HL-60/S4 treated with retinoic acid at 250 ng/mL for 4 days and 3 days (cell line): ENCODE measurements around the gene IER5L.

ENCODE experiments used
- in situ Hi-C: fragments of 300-500 bp; cut with MboI; formaldehyde crosslinking; loops from 2 replicates; pipeline ENCODE4 v1.7.0; 2022; ENCODE audit warnings: low sequenced_read_pairs

IER5L gene

DNA sequence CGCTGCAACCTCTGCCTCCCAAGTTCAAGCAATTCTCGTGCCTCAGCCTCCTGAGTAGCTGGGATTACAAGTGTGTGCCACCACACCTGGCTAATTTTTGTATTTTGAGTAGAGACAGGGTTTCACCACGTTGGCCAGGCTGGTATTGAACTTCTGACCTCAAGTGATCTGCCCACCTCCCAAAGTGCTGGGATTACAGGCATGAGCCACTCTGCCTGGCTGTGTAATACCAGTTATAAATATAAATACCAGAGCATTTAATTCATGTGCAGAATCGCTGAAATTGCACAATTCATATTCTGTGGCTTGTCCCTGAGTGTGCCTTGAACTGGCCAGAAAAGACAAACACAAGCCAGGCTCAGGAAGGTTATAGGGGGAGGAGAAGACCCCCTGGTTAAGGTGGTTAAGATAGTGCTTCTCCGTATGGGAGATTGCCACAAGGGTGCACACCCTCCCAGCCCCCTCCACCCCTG lies 14.8 kb downstream of the IER5L start:
- in situ Hi-C loops, result loop anchor here (10.0 kb wide), 1 partner anchor 442 kb away; no protein-coding TSS in a partner anchor

DNA sequence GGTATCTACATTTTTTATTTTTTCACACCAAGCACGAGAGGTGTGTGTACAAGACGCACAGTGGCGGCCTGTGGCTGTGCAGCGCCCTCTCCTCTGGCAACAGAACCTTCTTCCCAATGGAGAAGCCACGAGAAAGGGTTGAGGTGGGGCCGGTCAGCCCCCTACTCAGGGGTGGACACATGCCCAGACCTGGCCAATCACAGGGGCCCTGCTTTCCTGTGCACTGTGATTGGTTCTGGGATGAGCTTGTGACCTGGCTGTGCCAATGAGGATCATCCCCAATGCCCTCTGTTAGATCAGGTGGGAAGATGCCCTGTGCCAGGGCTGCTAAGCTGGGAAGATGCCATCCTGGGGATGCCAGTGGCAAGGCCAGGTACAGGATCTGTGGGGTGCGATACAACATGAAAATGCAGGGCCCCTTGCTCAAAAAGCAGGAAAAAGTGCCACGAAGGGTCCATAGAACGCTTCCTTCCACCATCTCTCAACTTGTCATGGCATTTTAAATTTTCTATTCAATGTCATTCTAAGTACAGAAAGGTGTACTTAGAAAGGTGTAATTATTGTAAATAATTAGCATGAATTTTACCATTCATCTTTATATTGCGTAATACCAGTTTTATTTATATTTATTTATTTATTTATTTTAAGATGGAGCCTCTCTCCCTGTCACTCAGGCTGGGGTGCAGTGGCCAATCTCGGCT lies 15.4 kb downstream of the IER5L start:
- in situ Hi-C loops, result loop anchor here (10.0 kb wide), 1 partner anchor 442 kb away; no protein-coding TSS in a partner anchor

DNA sequence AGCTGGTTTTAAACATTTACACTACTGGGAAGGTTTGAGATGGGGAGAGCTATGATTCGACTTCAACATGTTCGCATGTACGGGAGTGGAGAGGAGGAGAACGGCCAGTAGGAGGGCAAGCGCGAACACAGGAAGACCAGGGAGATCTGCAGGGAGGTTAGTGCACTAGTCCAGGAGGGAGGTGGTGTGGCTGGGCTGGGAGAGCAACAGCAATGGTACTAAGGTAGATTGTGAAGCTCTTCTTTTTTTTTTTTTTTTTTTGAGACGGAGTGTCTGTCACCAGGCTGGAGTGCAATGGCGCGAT lies 16.6 kb downstream of the IER5L start:
- in situ Hi-C loops, result loop anchor here (10.0 kb wide), 1 partner anchor 443 kb away; no protein-coding TSS in a partner anchor

- in situ Hi-C loops, result loop anchor here (10.0 kb wide), 1 partner anchor 444 kb away; no protein-coding TSS in a partner anchor
These were observed 17.1 kb downstream of the IER5L start for GRCh38 chr9:129160712-129161533.

DNA sequence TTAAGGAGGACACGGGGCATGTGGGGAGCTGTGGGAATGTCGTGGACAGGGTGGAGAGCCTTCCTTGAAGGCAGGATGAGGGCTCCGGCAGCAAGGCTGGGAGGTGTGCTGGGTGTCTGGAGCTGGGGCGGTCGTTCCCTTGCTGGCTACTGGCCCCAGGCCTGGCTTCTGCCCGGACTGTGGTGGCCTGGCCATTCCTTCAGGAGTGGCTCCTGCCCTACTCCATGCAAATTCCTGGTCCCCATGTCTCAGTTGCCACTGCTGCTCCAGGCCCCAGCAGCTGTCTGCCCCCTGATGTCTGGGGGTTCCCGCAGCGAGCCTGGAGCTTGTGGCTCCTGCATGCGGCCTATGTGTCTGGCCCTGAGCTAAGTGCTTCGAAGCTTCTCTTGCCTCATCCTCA lies 21.9 kb downstream of the IER5L start:
- in situ Hi-C loops, result no loop called here

DNA sequence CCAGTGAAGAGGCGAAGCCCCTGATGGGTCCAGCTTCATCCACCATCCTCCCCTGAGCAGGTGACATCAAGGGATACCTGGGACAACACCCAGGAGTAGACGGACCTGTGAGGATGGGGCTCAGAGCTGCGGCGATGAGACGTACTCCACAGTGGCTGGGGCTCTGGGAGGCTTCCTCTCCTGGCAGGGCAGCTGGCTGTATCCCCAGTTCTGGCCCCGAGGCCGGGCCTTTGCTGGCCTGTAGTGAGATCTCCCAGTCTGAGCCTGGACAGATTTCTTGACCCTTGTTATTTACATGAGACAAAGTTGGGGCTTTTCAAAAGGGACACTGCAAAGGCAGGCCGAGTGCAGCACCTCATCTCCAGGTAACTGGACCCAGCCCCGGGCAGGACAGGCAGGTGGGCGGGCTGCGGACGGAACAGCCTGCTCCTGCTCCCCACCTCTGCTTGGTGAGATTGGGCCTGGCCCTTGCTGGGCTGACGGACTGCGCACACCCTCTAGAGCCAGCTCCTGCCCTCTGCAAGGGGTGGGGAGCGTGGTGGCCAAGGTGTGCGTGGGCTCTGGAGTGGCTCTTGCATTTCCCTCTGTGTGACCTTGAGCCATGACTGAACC lies 23.1 kb downstream of the IER5L start:
- in situ Hi-C loops, result no loop called here

GRCh38 chr9:129151469-129151868 lies 26.6 kb downstream of the IER5L start:
- in situ Hi-C loops, result no loop called here

DNA sequence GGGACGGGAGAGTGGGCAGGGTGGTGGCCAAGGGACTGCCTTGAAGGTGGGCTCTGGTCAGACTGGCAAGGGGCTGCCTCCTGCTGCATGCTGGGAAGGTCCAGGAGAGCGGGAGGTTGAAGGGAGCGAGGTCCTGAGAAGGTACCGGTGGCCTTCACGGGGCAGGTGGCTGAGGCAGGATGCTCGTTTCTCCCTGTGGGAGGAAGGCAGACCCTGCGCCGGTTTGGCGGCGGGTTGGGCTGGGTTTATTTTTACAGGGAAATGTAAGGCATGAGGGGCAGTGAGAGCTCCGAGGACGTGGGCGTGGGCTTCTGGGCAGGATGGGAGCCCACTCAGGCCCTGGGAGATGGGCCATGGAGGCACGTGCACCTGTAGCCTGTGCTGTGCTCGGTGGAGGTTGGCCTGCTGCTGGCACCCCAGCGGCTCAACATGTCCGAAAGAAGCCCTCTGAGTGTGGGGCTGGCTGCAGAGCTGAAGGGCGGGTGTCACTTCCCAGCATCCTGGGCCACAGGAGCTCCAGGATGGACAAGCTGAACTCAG lies 27.3 kb downstream of the IER5L start:
- in situ Hi-C loops, result no loop called here

GRCh38 chr9:129150122-129150521 lies 27.9 kb downstream of the IER5L start:
- in situ Hi-C loops, result no loop called here

DNA sequence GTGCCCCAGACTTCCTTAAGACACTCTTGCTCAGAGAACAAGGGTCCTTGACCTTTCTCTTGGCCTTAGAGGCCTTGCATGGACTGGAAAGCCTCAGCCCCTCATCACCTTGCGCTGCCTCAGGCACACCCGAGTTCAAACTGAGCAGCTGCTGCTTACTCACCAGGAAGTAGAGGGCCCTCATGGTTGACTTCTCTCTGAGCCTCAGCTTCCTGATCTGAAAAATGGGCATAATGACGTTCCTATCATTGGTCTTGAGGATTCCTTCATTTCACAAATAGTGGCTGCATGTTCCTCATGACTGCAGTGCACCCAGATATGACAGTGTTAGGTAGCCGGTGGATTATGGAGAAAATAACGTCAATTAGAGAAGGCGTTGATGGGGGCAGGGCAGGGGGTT lies 28.6 kb downstream of the IER5L start:
- in situ Hi-C loops, result loop anchor here (25.0 kb wide), 1 partner anchor 638 kb away; no protein-coding TSS in a partner anchor

DNA sequence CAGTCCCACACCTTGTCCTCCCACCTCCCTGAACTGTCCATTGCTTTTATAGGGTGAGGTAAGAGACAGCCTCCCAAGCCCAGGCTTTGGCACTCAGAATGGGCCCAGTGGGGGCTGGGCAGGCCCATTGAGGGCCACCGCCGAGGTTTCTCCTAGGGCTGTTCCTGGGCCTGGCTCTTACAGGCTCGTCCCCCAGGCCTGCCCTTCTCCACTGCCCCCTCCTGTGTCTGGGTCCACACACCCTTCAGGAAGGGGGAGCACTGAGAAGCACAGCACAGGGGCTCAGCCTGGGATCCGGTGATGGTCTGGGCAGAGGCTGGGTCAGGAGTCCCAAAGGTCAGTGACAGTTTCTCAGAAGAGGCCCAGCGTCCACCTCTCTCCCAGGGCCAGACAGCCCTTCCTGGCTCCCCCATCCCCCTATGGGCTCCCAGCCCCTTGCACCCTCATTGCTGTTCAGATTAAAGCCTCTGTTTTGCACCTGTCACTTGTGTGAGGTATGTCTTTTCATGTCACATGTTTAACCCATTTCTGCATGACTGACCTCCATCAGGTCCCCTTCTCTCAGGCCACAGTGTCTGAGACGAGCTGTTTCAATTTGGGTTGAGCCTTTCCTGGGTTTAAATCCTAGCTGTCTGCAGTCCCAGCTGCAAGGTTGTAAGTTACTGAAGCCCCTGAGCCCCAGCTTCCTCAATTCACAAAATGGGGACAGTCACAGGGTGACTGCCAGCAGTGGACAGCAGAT lies 29.4 kb downstream of the IER5L start:
- in situ Hi-C loops, result loop anchor here (25.0 kb wide), 1 partner anchor 639 kb away; no protein-coding TSS in a partner anchor

GRCh38 chr9:129146441-129146941 lies 31.6 kb downstream of the IER5L start:
- in situ Hi-C loops, result loop anchor here (25.0 kb wide), 1 partner anchor 641 kb away; no protein-coding TSS in a partner anchor

DNA sequence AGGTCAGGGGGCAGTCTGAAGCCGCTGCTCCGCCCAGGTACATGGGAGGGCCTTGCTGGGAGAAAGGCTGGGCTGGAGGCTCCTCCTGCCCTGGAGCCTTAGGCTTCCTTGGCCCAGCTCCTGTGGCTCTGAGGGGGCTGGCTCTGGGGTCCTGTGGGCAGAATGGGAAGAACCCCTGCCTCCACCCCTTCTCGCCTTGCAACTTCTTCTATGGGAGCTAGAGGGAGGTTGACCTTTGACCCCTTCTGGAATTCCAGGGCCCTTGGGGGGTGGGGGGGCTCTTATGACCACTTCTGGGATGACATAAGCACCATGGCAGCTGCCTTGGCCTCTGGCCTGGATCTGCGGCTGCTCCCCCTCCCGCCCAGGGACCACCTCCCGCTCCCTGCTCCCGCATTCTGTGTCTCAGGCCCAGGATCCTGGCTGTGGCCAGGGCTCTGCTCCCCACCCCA lies 32.2 kb downstream of the IER5L start:
- in situ Hi-C loops, result loop anchor here (25.0 kb wide), 1 partner anchor 641 kb away; no protein-coding TSS in a partner anchor

GRCh38 chr9:129145316-129145715 lies 32.7 kb downstream of the IER5L start:
- in situ Hi-C loops, result loop anchor here (25.0 kb wide), 1 partner anchor 642 kb away; no protein-coding TSS in a partner anchor

- in situ Hi-C loops, result loop anchor here (25.0 kb wide), 1 partner anchor 644 kb away; no protein-coding TSS in a partner anchor
These were observed 34.8 kb downstream of the IER5L start for GRCh38 chr9:129143031-129143927.

DNA sequence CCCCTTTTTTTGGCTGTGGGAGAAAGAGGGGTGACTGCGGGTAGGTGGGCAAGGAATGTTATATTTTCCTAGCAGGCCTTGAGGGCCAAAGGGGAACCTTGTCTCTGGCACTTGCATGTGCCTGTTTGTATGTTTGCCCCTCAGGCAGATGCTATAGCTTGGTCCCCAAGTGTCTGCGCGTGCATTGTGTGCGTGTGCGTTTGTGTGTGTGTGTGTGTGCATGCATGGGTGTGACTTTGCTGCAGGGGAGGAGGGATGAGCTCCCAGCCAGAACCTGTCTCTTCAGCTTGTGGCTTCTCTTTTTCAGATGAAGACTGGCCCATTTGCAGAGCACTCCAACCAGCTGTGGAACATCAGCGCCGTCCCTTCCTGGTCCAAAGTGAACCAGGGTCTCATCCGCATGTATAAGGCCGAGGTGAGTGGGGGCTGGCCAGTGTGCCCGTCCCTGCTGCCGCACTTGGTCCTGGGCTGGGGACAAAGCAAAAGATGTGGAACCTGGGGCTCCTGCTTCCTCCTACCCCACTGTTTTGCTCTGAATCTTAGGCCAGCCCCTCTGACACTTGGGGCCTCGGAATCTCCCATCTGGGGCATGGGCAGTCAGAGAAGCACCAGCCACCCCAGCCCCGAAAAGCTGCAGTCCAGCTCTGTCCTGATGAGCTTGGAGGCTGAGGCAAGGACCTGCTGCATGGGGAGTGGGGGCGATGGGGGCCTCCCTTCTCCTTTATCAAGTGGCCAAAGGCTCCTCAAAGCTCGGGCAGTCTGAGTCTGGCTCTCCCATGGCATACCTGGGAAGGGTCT lies 35.7 kb downstream of the IER5L start:
- in situ Hi-C loops, result loop anchor here (25.0 kb wide), 1 partner anchor 645 kb away; no protein-coding TSS in a partner anchor

DNA sequence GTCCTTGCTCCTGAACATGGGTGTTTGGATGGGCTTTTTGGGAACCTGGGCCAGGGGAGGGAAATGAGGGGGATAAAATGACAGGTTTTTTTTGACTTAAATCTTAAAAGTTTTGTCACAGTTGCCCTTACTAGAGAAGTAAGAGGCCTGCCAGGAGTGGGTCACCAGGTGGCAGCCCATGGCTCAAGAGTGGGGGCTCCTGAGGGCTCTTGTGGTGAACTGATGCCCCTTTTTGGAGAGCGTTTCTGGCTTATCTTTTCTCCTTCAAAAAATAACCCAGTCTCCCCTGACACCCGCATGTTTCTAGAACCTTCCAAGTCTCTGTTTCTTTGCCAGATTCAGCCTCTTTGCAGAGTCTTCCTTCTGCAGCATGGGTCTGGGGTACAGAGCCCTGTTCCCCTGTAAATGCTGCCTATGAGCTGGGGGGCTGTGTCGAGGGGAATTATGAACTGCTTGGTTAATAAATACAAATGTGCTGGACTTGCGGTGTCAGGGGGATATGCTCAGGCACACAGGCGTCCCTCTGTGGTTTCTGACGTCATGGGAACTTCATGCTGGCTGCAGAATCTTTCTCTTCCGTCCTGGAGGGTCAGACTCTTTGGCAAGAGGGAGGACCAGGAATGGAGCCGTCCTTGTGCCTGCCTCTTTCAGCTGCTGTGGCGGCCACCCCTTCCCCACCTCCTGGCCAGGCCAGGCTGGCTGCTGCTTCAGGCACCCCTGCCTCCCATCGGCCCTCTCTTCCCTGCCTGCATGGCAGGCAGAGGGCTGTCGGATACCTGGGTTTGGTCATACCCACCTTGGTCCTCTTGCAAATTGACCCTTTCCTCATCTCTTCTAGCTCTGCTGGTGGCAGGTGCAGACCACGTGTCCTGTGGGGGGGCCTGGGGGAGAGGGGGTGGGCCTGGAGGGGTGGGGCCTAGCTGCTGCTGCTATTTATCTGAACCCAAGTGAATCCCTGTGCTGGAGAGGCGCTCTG lies 36.7 kb downstream of the IER5L start:
- in situ Hi-C loops, result loop anchor here (25.0 kb wide), 1 partner anchor 646 kb away; no protein-coding TSS in a partner anchor
